HepG2 (cell line): ENCODE measurements around the gene PDIA2. TPM values are rescaled to one million over a fixed set of nuclear protein-coding genes. Genes with fewer than 3 reads are reported as not detected.

ENCODE experiments used
- ARNT ChIP-seq: fragments of 450-650 bp; IDR thresholded peaks from 2 replicates; pipeline ENCODE4 v1.6.1; 2017
- CHD4 ChIP-seq: fragments of 200-600 bp; sonication (generic); IDR thresholded peaks from 2 replicates; pipeline ENCODE4 v1.7.0; 2017; ENCODE audit warnings: mild to moderate bottlenecking, low read length, borderline replicate concordance
- FOXM1 ChIP-seq: sonication (generic); formaldehyde crosslinking; IDR thresholded peaks from 2 replicates; pipeline ENCODE4 v1.5.0; 2020; ENCODE audit warnings: missing genetic modification reagents
- HDAC6 ChIP-seq: fragments of 200-600 bp; sonication (generic); IDR thresholded peaks from 2 replicates; pipeline ENCODE4 v1.7.0; 2017; ENCODE audit warnings: mild to moderate bottlenecking, antibody characterized with exemption, low read length, low read depth
- HES4 ChIP-seq: sonication (generic); formaldehyde crosslinking; IDR thresholded peaks from 2 replicates; pipeline ENCODE4 v1.9.0; 2021; ENCODE audit warnings: mild to moderate bottlenecking, missing genetic modification reagents, borderline replicate concordance
- KAT2B ChIP-seq: fragments of 150-350 bp; IDR thresholded peaks from 2 replicates; pipeline ENCODE4 v1.6.1; 2014; ENCODE audit warnings: low read depth, low read length, borderline replicate concordance
- KDM1A ChIP-seq: IDR thresholded peaks from 2 replicates; pipeline ENCODE4 v1.6.1; 2016; ENCODE audit warnings: missing compliant biosample characterization
- KDM5B ChIP-seq: sonication (generic); formaldehyde crosslinking; IDR thresholded peaks from 2 replicates; pipeline ENCODE4 v1.4.0; 2020; ENCODE audit warnings: missing genetic modification reagents, mild to moderate bottlenecking, borderline replicate concordance
- NFIC ChIP-seq: IDR thresholded peaks from 2 replicates; pipeline ENCODE4 v1.6.1; 2012; ENCODE audit warnings: mild to moderate bottlenecking, low read length, inconsistent platforms
- RORA ChIP-seq: sonication (generic); formaldehyde crosslinking; IDR thresholded peaks from 2 replicates; pipeline ENCODE4 v1.5.0; 2020; ENCODE audit warnings: mild to moderate bottlenecking, missing genetic modification reagents, moderate library complexity
- SMAD1 ChIP-seq: sonication (generic); formaldehyde crosslinking; IDR thresholded peaks from 2 replicates; pipeline ENCODE4 v1.4.0; 2020; ENCODE audit warnings: missing genetic modification reagents, low read depth, mild to moderate bottlenecking, borderline replicate concordance
- SOX13 ChIP-seq, 3 experiments: fragments of 450-650 bp in 1 of 3; sonication (generic) in 1 of 3; formaldehyde crosslinking in 1 of 3; IDR thresholded peaks in 2 of 3; conservative IDR thresholded peaks in 1 of 3; 2 replicates each; pipeline versions ENCODE4 v1.5.0 to v1.6.1; 2016 to 2020; ENCODE audit warnings: antibody characterized with exemption in 1 of 3, mild to moderate bottlenecking in 1 of 3, missing compliant biosample characterization in 1 of 3, missing genetic modification reagents in 1 of 3, moderate library complexity in 1 of 3
- TAF1 ChIP-seq: sonication (generic); formaldehyde crosslinking; IDR thresholded peaks from 2 replicates; pipeline ENCODE4 v1.4.0; 2020; ENCODE audit warnings: missing genetic modification reagents
- TBP ChIP-seq: sonication (generic); formaldehyde crosslinking; IDR thresholded peaks from 2 replicates; pipeline ENCODE4 v1.5.0; 2020; ENCODE audit warnings: missing genetic modification reagents
- ZBTB8A ChIP-seq: sonication (generic); formaldehyde crosslinking; IDR thresholded peaks from 2 replicates; pipeline ENCODE4 v1.4.0; 2020; ENCODE audit warnings: mild to moderate bottlenecking, low read depth, missing genetic modification reagents, borderline replicate concordance
- ZC3H13 ChIP-seq: sonication (generic); formaldehyde crosslinking; IDR thresholded peaks from 2 replicates; pipeline ENCODE4 v1.8.1; 2023; ENCODE audit warnings: mild to moderate bottlenecking, missing genetic modification reagents, moderate library complexity
- ZKSCAN5 ChIP-seq: sonication (generic); formaldehyde crosslinking; IDR thresholded peaks from 2 replicates; pipeline ENCODE4 v1.5.1; 2020; ENCODE audit warnings: mild to moderate bottlenecking, missing genetic modification reagents
- ZNF562 ChIP-seq: sonication (generic); formaldehyde crosslinking; IDR thresholded peaks from 2 replicates; pipeline ENCODE4 v1.8.0; 2022; ENCODE audit warnings: missing genetic modification reagents, borderline replicate concordance
- ZNF777 ChIP-seq: sonication (generic); formaldehyde crosslinking; IDR thresholded peaks from 2 replicates; pipeline ENCODE4 v1.4.0; 2020; ENCODE audit warnings: missing genetic modification reagents
- ZNF878 ChIP-seq: sonication (generic); formaldehyde crosslinking; IDR thresholded peaks from 2 replicates; pipeline ENCODE4 v1.8.1; 2023; ENCODE audit warnings: mild to moderate bottlenecking, missing genetic modification reagents, moderate library complexity
- ZSCAN25 ChIP-seq: sonication (generic); formaldehyde crosslinking; IDR thresholded peaks from 2 replicates; pipeline ENCODE4 v1.8.0; 2022; ENCODE audit warnings: mild to moderate bottlenecking, missing genetic modification reagents
- ZSCAN9 ChIP-seq: IDR thresholded peaks from 2 replicates; pipeline ENCODE4 v1.6.1; 2016; ENCODE audit warnings: borderline replicate concordance
- polyA plus RNA-seq, 8 experiments: library from polyadenylated mRNA; depleted of rRNA in 3 of 8; stranded (reverse) in 7 of 8; unstranded in 1 of 8; fragments of >200 nt; fragmentation: Illumina TruSeq in 4 of 8; extraction: Trizol in 4 of 8; gene quantifications; 2 replicates each; pipeline versions ENCODE4 v1.2.1 to v1.2.3, GENCODE V29; 2011 to 2016; ENCODE audit warnings: low read depth in 4 of 8, missing spikeins in 1 of 8, mixed read lengths in 1 of 8; ENCODE audit not compliant: insufficient read depth in 1 of 8
- total RNA-seq, 5 experiments: library from RNA; depleted of rRNA; stranded (reverse); fragments of >200 nt; fragmentation: Illumina TruSeq; extraction: Trizol; gene quantifications; 2 replicates each; pipeline ENCODE4 v1.2.3, GENCODE V29; 2016; ENCODE audit warnings: low read depth in 1 of 5
- TF ChIP-seq, protein P1 (sequence below): sonication (generic); formaldehyde crosslinking; IDR thresholded peaks from 2 replicates; pipeline ENCODE4 v1.4.0; 2020; ENCODE audit warnings: missing genetic modification reagents
- TF ChIP-seq, protein P2 (sequence below): sonication (generic); formaldehyde crosslinking; conservative IDR thresholded peaks from 2 replicates; pipeline ENCODE4 v1.5.0; 2020; ENCODE audit warnings: missing genetic modification reagents
- TF ChIP-seq, protein P3 (sequence below): sonication (generic); formaldehyde crosslinking; IDR thresholded peaks from 2 replicates; pipeline ENCODE4 v1.8.1; 2022; ENCODE audit warnings: mild to moderate bottlenecking, missing genetic modification reagents
- TF ChIP-seq, protein P4 (sequence below): sonication (generic); formaldehyde crosslinking; IDR thresholded peaks from 2 replicates; pipeline ENCODE4 v1.4.0; 2020; ENCODE audit warnings: low read depth, mild to moderate bottlenecking, missing genetic modification reagents

The PDIA2 gene
- total and polyA plus RNA-seq, 2 of the 13 experiments (the other 11 are each of a cell fraction or from before 2014, with no cell fraction given) = 0.35 to 1.9 TPM

DNA sequence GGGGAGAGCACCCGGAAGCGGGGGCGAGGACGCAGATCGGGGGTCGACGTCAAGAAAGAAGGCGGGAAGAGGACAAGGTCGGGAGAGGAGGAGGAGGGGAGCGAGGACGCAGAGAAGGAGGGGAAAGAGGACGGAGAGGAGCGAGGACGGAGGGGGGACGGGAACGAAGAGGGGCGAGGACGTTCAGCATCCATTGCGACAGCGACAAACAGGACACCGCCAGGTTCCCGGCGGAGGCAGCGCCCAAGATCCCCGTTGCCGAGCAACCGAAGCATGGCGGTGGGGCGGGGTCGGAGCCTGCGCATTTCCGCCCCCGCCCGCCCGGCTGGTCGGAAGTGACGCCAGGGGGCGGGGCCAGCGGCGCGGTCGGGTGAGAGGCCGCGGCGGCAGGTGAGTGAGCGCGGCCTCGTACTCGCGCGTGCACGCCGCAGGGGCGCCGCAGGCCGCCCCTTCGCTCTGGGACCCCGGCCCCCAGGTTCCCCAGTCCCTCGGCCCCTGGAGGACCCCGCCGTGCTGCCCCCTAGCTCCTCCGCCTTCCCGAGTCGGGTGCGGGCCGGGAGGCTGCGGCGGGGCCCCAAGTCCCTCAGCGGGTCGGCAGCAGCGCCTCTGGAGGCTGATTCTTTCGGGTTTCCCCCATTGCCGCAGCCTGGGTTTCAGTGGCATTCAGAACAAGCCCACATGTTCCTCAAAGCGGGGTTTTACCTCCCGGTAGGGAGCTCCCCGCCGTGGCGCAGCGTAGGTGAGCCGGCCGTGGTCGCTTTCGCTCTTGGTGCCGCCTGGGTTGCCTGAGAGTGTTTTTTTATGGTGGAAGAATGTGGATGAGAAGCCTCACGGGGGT lies 48.3 kb upstream of the PDIA2 start, which contains the start of gene FAM234A (continued):
- TF ChIP-seq, protein P1, sequence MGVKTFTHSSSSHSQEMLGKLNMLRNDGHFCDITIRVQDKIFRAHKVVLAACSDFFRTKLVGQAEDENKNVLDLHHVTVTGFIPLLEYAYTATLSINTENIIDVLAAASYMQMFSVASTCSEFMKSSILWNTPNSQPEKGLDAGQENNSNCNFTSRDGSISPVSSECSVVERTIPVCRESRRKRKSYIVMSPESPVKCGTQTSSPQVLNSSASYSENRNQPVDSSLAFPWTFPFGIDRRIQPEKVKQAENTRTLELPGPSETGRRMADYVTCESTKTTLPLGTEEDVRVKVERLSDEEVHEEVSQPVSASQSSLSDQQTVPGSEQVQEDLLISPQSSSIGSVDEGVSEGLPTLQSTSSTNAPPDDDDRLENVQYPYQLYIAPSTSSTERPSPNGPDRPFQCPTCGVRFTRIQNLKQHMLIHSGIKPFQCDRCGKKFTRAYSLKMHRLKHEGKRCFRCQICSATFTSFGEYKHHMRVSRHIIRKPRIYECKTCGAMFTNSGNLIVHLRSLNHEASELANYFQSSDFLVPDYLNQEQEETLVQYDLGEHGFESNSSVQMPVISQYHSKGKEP (CRISPR knock-in tag) = no peak
- no peak for TF ChIP-seq ZSCAN25 (CRISPR knock-in tag)
- no peak for TF ChIP-seq ZNF777
- no peak for TF ChIP-seq FOXM1 (CRISPR knock-in tag)
- TF ChIP-seq, protein P2, sequence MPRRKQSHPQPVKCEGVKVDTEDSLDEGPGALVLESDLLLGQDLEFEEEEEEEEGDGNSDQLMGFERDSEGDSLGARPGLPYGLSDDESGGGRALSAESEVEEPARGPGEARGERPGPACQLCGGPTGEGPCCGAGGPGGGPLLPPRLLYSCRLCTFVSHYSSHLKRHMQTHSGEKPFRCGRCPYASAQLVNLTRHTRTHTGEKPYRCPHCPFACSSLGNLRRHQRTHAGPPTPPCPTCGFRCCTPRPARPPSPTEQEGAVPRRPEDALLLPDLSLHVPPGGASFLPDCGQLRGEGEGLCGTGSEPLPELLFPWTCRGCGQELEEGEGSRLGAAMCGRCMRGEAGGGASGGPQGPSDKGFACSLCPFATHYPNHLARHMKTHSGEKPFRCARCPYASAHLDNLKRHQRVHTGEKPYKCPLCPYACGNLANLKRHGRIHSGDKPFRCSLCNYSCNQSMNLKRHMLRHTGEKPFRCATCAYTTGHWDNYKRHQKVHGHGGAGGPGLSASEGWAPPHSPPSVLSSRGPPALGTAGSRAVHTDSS (CRISPR knock-in tag) = no peak
- TF ChIP-seq, protein P3, sequence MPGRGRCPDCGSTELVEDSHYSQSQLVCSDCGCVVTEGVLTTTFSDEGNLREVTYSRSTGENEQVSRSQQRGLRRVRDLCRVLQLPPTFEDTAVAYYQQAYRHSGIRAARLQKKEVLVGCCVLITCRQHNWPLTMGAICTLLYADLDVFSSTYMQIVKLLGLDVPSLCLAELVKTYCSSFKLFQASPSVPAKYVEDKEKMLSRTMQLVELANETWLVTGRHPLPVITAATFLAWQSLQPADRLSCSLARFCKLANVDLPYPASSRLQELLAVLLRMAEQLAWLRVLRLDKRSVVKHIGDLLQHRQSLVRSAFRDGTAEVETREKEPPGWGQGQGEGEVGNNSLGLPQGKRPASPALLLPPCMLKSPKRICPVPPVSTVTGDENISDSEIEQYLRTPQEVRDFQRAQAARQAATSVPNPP (CRISPR knock-in tag) = no peak
- no peak for TF ChIP-seq RORA (CRISPR knock-in tag)
- TF ChIP-seq ZC3H13 (CRISPR knock-in tag) = peak; percentile 6
- no peak for TF ChIP-seq ZKSCAN5
- no peak for TF ChIP-seq NFIC
- TF ChIP-seq KDM5B (CRISPR knock-in tag) = peak; percentile 64; the same call in 1 of the 2 replicates
- TF ChIP-seq ZNF562 (CRISPR knock-in tag) = no peak
- no peak for TF ChIP-seq TBP (CRISPR knock-in tag)
- TF ChIP-seq ZNF878 (CRISPR knock-in tag) = peak; percentile 85; the same call in 1 of the 2 replicates
- no peak for TF ChIP-seq CHD4
- no peak for TF ChIP-seq KDM1A (CRISPR knock-in tag)
- TF ChIP-seq HDAC6 = no peak
- no peak for TF ChIP-seq ARNT
- TF ChIP-seq KAT2B = no peak
- peak; percentile 31; the same call in 1 of the 2 replicates for TF ChIP-seq TAF1 (CRISPR knock-in tag)
- TF ChIP-seq ZBTB8A = no peak
- TF ChIP-seq ZSCAN9 = no peak
- TF ChIP-seq HES4 (CRISPR knock-in tag) = peak; percentile 21; the same call in 1 of the 2 replicates
- TF ChIP-seq, protein P4, sequence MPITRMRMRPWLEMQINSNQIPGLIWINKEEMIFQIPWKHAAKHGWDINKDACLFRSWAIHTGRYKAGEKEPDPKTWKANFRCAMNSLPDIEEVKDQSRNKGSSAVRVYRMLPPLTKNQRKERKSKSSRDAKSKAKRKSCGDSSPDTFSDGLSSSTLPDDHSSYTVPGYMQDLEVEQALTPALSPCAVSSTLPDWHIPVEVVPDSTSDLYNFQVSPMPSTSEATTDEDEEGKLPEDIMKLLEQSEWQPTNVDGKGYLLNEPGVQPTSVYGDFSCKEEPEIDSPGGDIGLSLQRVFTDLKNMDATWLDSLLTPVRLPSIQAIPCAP (CRISPR knock-in tag) = no peak
- no peak; the same call in 1 of the 2 replicates for TF ChIP-seq SOX13 (IDR thresholded peaks at IDR 0.05)
- TF ChIP-seq SOX13 (CRISPR knock-in tag; conservative IDR thresholded peaks at IDR 0.05 in 1 of 2, IDR thresholded peaks at IDR 0.05 in 1 of 2) = no peak
- no peak; the same call in 1 of the 2 replicates for TF ChIP-seq SMAD1 (CRISPR knock-in tag)
